ENCODE data around the gene PRDM15. TPM values are rescaled to one million over a fixed set of nuclear protein-coding genes. Genes with fewer than 3 reads are reported as not detected.

PRDM15 gene
- total and polyA plus RNA-seq, 4 donors, result 1.2 to 5.7 (median 2.1) TPM

DNA sequence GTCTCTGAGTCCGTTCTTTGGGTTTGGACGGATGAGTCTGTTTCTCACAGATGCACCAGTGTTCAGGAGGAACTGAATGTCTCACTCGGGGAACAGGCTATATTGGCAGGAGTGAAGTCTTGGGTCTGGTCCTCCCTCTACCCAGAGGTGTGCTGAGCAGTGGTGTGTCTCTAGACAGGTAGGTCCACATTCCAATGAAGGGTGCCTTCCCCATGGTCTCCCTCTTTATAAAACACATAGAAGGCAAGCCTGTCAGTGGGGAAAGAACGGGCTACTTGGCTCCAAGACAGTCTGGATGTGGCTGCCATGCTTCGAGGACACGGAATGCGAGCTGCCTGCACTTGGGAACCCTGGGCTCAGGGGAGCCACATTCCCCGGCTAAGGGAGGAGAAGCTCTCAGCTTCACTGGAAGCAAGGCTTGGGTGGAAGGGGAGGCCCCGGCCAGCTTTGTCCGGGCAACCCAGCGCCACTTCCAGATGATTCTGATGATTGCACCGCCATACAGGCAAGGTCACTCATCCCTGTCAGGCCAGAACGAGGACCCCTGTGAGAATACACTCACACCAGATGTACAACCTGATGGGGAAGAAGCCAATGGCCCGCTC is 82.6 kb downstream of the PRDM15 start:
- no peak overlapping the region for H3K27ac ChIP-seq (ENCODE audit: low read depth in 1 of 2, low read length in 2 of 2)
- 96% methylated on average over 14 of the region's 14 CpGs for WGBS
- H3K9ac ChIP-seq (ENCODE audit: low read depth in 1 of 2, low read length in 2 of 2), result no peak overlapping the region
- DNase-seq (ENCODE audit: low spot score), result no peak
- peaks cover 0 to 3% (median 0%) of the 10 kb centered on the region in 4 donors for H3K27me3 ChIP-seq (ENCODE audit: control insufficient read depth in 4 of 4, insufficient read depth in 4 of 4, low read length in 3 of 4)
- H3K36me3 ChIP-seq (ENCODE audit: control insufficient read depth in 4 of 4, insufficient read depth in 3 of 4, low read depth in 1 of 4, low read length in 3 of 4), result peaks cover 0 to 7% (median 2%) of the 10 kb centered on the region in 4 donors
- H3K4me1 ChIP-seq (ENCODE audit: control insufficient read depth in 4 of 4, insufficient read depth in 4 of 4, low read length in 3 of 4), result no peaks in the 10 kb centered on the region
- H3K4me3 ChIP-seq (ENCODE audit: low read depth in 1 of 3, low read length in 3 of 3), result no peak overlapping the region
- no peak for TF ChIP-seq TAF1 (conservative IDR thresholded peaks at IDR 0.05)
- TF ChIP-seq RXRA (IDR thresholded peaks at IDR 0.05), result no peak
- H3K9me3 ChIP-seq (ENCODE audit: control insufficient read depth in 4 of 4, low read length in 3 of 4), result peaks cover 0 to 10% (median 3%) of the 10 kb centered on the region in 4 donors

DNA sequence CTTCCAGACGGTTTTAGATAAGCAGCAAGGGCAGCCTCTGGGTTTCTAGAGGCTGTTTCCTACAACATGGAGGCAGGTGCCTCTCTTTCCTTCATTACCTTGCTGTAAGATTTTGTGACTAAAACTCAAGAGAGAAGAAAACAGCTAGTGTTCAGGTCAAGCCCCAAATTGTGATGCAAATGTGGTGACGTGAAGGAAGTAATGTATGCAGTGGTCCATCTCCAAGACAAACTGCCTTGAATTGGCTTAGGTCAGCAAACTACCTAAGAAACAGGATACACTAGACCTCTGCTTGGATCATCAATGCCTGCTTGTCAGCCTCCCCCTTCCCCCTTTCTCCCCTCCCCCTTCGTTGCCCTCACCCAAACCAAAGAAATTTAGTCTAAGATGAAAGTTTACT is 83.4 kb downstream of the PRDM15 start:
- H3K9me3 ChIP-seq (ENCODE audit: control insufficient read depth in 4 of 4, low read length in 3 of 4), result peaks cover 0 to 10% (median 3%) of the 10 kb centered on the region in 4 donors
- no peak for DNase-seq (ENCODE audit: low spot score)
- WGBS, result 66% methylated on average over 3 of the region's 3 CpGs

More for the DNA sequence above, 83.4 kb downstream of the PRDM15 start:
- H3K27ac ChIP-seq (ENCODE audit: low read depth in 1 of 2, low read length in 2 of 2), result no peak overlapping the region
- peaks cover 0 to 4% (median 2%) of the 10 kb centered on the region in 4 donors for H3K36me3 ChIP-seq (ENCODE audit: control insufficient read depth in 4 of 4, insufficient read depth in 3 of 4, low read depth in 1 of 4, low read length in 3 of 4)
- peaks cover 0 to 3% (median 0%) of the 10 kb centered on the region in 4 donors for H3K27me3 ChIP-seq (ENCODE audit: control insufficient read depth in 4 of 4, insufficient read depth in 4 of 4, low read length in 3 of 4)
- TF ChIP-seq TAF1 (conservative IDR thresholded peaks at IDR 0.05) (no peak), FOXA2 (IDR thresholded peaks at IDR 0.05) (no peak), EGR1 (IDR thresholded peaks at IDR 0.05; ENCODE audit: low read depth in 2 of 2) (no peak), FOXA1 (IDR thresholded peaks at IDR 0.05) (no peak), NR2F2 (IDR thresholded peaks at IDR 0.05) (no peak), HNF4G (IDR thresholded peaks at IDR 0.05) (no peak), RXRA (IDR thresholded peaks at IDR 0.05) (no peak), SP1 (IDR thresholded peaks at IDR 0.05) (no peak), JUND (IDR thresholded peaks at IDR 0.05) (no peak), YY1 (IDR thresholded peaks at IDR 0.05) (no peak), GABPA (IDR thresholded peaks at IDR 0.05 in 1 of 2, conservative IDR thresholded peaks at IDR 0.05 in 1 of 2) (no peak), HNF4A (conservative IDR thresholded peaks at IDR 0.05) (no peak), RAD21 (IDR thresholded peaks at IDR 0.05) (no peak)
- TF ChIP-seq, protein P1, sequence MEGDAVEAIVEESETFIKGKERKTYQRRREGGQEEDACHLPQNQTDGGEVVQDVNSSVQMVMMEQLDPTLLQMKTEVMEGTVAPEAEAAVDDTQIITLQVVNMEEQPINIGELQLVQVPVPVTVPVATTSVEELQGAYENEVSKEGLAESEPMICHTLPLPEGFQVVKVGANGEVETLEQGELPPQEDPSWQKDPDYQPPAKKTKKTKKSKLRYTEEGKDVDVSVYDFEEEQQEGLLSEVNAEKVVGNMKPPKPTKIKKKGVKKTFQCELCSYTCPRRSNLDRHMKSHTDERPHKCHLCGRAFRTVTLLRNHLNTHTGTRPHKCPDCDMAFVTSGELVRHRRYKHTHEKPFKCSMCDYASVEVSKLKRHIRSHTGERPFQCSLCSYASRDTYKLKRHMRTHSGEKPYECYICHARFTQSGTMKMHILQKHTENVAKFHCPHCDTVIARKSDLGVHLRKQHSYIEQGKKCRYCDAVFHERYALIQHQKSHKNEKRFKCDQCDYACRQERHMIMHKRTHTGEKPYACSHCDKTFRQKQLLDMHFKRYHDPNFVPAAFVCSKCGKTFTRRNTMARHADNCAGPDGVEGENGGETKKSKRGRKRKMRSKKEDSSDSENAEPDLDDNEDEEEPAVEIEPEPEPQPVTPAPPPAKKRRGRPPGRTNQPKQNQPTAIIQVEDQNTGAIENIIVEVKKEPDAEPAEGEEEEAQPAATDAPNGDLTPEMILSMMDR (IDR thresholded peaks at IDR 0.05; ENCODE audit: low read depth, low read length, missing input control), result no peak
- TF ChIP-seq, protein P2, sequence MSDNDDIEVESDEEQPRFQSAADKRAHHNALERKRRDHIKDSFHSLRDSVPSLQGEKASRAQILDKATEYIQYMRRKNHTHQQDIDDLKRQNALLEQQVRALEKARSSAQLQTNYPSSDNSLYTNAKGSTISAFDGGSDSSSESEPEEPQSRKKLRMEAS (IDR thresholded peaks at IDR 0.05), result no peak
- TF ChIP-seq, protein P3, sequence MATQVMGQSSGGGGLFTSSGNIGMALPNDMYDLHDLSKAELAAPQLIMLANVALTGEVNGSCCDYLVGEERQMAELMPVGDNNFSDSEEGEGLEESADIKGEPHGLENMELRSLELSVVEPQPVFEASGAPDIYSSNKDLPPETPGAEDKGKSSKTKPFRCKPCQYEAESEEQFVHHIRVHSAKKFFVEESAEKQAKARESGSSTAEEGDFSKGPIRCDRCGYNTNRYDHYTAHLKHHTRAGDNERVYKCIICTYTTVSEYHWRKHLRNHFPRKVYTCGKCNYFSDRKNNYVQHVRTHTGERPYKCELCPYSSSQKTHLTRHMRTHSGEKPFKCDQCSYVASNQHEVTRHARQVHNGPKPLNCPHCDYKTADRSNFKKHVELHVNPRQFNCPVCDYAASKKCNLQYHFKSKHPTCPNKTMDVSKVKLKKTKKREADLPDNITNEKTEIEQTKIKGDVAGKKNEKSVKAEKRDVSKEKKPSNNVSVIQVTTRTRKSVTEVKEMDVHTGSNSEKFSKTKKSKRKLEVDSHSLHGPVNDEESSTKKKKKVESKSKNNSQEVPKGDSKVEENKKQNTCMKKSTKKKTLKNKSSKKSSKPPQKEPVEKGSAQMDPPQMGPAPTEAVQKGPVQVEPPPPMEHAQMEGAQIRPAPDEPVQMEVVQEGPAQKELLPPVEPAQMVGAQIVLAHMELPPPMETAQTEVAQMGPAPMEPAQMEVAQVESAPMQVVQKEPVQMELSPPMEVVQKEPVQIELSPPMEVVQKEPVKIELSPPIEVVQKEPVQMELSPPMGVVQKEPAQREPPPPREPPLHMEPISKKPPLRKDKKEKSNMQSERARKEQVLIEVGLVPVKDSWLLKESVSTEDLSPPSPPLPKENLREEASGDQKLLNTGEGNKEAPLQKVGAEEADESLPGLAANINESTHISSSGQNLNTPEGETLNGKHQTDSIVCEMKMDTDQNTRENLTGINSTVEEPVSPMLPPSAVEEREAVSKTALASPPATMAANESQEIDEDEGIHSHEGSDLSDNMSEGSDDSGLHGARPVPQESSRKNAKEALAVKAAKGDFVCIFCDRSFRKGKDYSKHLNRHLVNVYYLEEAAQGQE (IDR thresholded peaks at IDR 0.05), result no peak
- TF ChIP-seq, protein P4, sequence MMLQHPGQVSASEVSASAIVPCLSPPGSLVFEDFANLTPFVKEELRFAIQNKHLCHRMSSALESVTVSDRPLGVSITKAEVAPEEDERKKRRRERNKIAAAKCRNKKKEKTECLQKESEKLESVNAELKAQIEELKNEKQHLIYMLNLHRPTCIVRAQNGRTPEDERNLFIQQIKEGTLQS (IDR thresholded peaks at IDR 0.05), result no peak
- TF ChIP-seq, protein P5, sequence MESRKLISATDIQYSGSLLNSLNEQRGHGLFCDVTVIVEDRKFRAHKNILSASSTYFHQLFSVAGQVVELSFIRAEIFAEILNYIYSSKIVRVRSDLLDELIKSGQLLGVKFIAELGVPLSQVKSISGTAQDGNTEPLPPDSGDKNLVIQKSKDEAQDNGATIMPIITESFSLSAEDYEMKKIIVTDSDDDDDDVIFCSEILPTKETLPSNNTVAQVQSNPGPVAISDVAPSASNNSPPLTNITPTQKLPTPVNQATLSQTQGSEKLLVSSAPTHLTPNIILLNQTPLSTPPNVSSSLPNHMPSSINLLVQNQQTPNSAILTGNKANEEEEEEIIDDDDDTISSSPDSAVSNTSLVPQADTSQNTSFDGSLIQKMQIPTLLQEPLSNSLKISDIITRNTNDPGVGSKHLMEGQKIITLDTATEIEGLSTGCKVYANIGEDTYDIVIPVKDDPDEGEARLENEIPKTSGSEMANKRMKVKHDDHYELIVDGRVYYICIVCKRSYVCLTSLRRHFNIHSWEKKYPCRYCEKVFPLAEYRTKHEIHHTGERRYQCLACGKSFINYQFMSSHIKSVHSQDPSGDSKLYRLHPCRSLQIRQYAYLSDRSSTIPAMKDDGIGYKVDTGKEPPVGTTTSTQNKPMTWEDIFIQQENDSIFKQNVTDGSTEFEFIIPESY (IDR thresholded peaks at IDR 0.05), result no peak
- no peaks in the 10 kb centered on the region for H3K4me1 ChIP-seq (ENCODE audit: control insufficient read depth in 4 of 4, insufficient read depth in 4 of 4, low read length in 3 of 4)
- H3K9ac ChIP-seq (ENCODE audit: low read depth in 1 of 2, low read length in 2 of 2), result no peak overlapping the region
- H3K4me3 ChIP-seq (ENCODE audit: low read depth in 1 of 3, low read length in 3 of 3), result no peak overlapping the region

Data from liver (tissue), 9 donors.